Astrocyte (in vitro differentiated cells and primary cell): ENCODE data around the gene INO80E.

Source experiments
- CTCF ChIP-seq: IDR thresholded peaks from 2 replicates; pipeline ENCODE4 v1.5.1; 2011; ENCODE audit warnings: low read depth, mild to moderate bottlenecking, inconsistent platforms, low read length, moderate library complexity; ENCODE audit not compliant: insufficient read depth
- EZH2 ChIP-seq: IDR thresholded peaks from 2 replicates; pipeline ENCODE4 v1.6.1; 2012; ENCODE audit warnings: mild to moderate bottlenecking, low read length, inconsistent platforms; ENCODE audit not compliant: insufficient read depth

- TF ChIP-seq CTCF (no peak), EZH2 (no peak)
Observed at GRCh38 chr16:30000735-30001631, 4.9 kb downstream of the INO80E start.
